Measurements from ENCODE around the gene SIVA1. TPM values are rescaled to one million over a fixed set of nuclear protein-coding genes. Genes with fewer than 3 reads are reported as not detected.

Gene SIVA1
- polyA plus RNA-seq, 3 donors = 102 to 193 (median 156) TPM

GRCh38 chr14:104786091-104786586, 33.2 kb downstream of the SIVA1 start:
- H3K4me3 ChIP-seq (replicated peaks in 1 of 3; ENCODE audit: low read depth in 2 of 3, low read length in 3 of 3) = peak overlapping the region in 1 of 3 experiments; percentile 60
- H2AFZ ChIP-seq (ENCODE audit: insufficient read depth, low read depth, low read length, poor library complexity, severe bottlenecking) = no peak overlapping the region
- Mint-ChIP-seq H3K27ac (peak overlapping the region in 3 of 7 donors; percentile 63 to 86 (median 68)), H3K4me1 (peaks cover 38% of the 10 kb centered on the region), H3K36me3 (peaks cover 17 to 35% of the 10 kb centered on the region in 2 donors), H3K4me3 (peak overlapping the region; percentile 41 to 63), H3K27me3 (ENCODE audit: low read depth in 3 of 3) (peaks cover 0 to 2% (median 0%) of the 10 kb centered on the region in 3 donors), H3K9me3 (no peaks in the 10 kb centered on the region)
- H3K36me3 ChIP-seq (replicated peaks in 1 of 2; ENCODE audit: control insufficient read depth in 1 of 2, insufficient read depth in 2 of 2, low read length in 2 of 2) = peaks cover 24 to 30% of the 10 kb centered on the region in 2 donors
- peaks cover 65% of the 10 kb centered on the region for H3K79me2 ChIP-seq (ENCODE audit: insufficient read depth, low read length)
- H3K27ac ChIP-seq (ENCODE audit: low read depth in 1 of 2, low read length in 2 of 2) = peak overlapping the region; percentile 53 to 77
- peak; percentile 61 to 67 (median 63) for DNase-seq
- H3K9me3 ChIP-seq (replicated peaks in 1 of 2; ENCODE audit: control insufficient read depth in 1 of 2, insufficient read depth in 1 of 2, low read length in 2 of 2) = no peaks in the 10 kb centered on the region
- peaks cover 29 to 35% of the 10 kb centered on the region in 2 donors for H3K4me1 ChIP-seq (ENCODE audit: control insufficient read depth in 1 of 2, insufficient read depth in 2 of 2, low read length in 2 of 2)
- peaks cover 75% of the 10 kb centered on the region for H4K20me1 ChIP-seq (ENCODE audit: insufficient read depth, low read length)
- WGBS (ENCODE audit: insufficient coverage) = 14% methylated on average over 7 of the region's 14 CpGs
- peak overlapping the region; percentile 43 for H3K9ac ChIP-seq (ENCODE audit: insufficient read depth, low read length, poor library complexity, severe bottlenecking)
- H3K27me3 ChIP-seq (ENCODE audit: control insufficient read depth in 2 of 2, insufficient read depth in 2 of 2, low read length in 2 of 2) = no peaks in the 10 kb centered on the region
- H3K4me2 ChIP-seq (replicated peaks; ENCODE audit: extremely low read depth, low read length, poor library complexity, severe bottlenecking) = peak overlapping the region; percentile 64
- intact Hi-C loops (cut with micrococcal nuclease) = no loop called here
- no peak for TF ChIP-seq CTCF (IDR thresholded peaks at IDR 0.05)

GRCh38 chr14:104786726-104787675, 34.1 kb downstream of the SIVA1 start:
- 63% methylated on average over 9 of the region's 30 CpGs for WGBS (ENCODE audit: insufficient coverage)
- DNase-seq = peak in 1 of 3 donors; percentile 24

More at GRCh38 chr14:104786726-104787675, 34.1 kb downstream of the SIVA1 start:
- H3K27ac Mint-ChIP-seq = peak overlapping the region in 6 of 7 donors; percentile 68 to 90 (median 86)
- Histone ChIP-seq H3K36me3 (replicated peaks in 1 of 2; ENCODE audit: control insufficient read depth in 1 of 2, insufficient read depth in 2 of 2, low read length in 2 of 2) (peaks cover 33 to 37% of the 10 kb centered on the region in 2 donors), H3K9ac (ENCODE audit: insufficient read depth, low read length, poor library complexity, severe bottlenecking) (peak overlapping the region; percentile 43), H3K4me3 (replicated peaks in 1 of 3; ENCODE audit: low read depth in 2 of 3, low read length in 3 of 3) (peak overlapping the region in 1 of 3 experiments; percentile 60), H3K9me3 (replicated peaks in 1 of 2; ENCODE audit: control insufficient read depth in 1 of 2, insufficient read depth in 1 of 2, low read length in 2 of 2) (no peaks in the 10 kb centered on the region), H3K4me1 (ENCODE audit: control insufficient read depth in 1 of 2, insufficient read depth in 2 of 2, low read length in 2 of 2) (peaks cover 29 to 35% of the 10 kb centered on the region in 2 donors), H3K4me2 (replicated peaks; ENCODE audit: extremely low read depth, low read length, poor library complexity, severe bottlenecking) (peak overlapping the region; percentile 64), H2AFZ (ENCODE audit: insufficient read depth, low read depth, low read length, poor library complexity, severe bottlenecking) (no peak overlapping the region), H3K27ac (ENCODE audit: low read depth in 1 of 2, low read length in 2 of 2) (peak overlapping the region; percentile 53 to 77), H3K79me2 (ENCODE audit: insufficient read depth, low read length) (peaks cover 74% of the 10 kb centered on the region), H4K20me1 (ENCODE audit: insufficient read depth, low read length) (peaks cover 75% of the 10 kb centered on the region), H3K27me3 (ENCODE audit: control insufficient read depth in 2 of 2, insufficient read depth in 2 of 2, low read length in 2 of 2) (no peaks in the 10 kb centered on the region)
- H3K4me3 Mint-ChIP-seq = peak overlapping the region; percentile 41 to 63
- no peaks in the 10 kb centered on the region for H3K9me3 Mint-ChIP-seq
- H3K4me1 Mint-ChIP-seq = peaks cover 38% of the 10 kb centered on the region
- no peak for TF ChIP-seq CTCF (IDR thresholded peaks at IDR 0.05)
- H3K27me3 Mint-ChIP-seq (ENCODE audit: low read depth in 3 of 3) = peaks cover 0 to 2% (median 0%) of the 10 kb centered on the region in 3 donors
- intact Hi-C loops (cut with micrococcal nuclease) = no loop called here
- H3K36me3 Mint-ChIP-seq = peaks cover 22 to 40% of the 10 kb centered on the region in 2 donors

Data from CD14-positive monocyte (primary cell).